HG03520 (cell line): Measurements from ENCODE around the gene BICD1.
"Not testable (repeated sequence)": the region's sequence is repeated elsewhere in the genome, so short reads cannot be mapped to it uniquely, and the experiment has no call there.

Experiments used
- ATAC-seq: cut with Tn5 transposase; IDR thresholded peaks from one replicate; pipeline ENCODE4 v1.9.1; 2021; ENCODE audit warnings: mild to moderate bottlenecking, moderate library complexity; ENCODE audit not compliant: unreplicated experiment

The BICD1 gene

GRCh38 chr12:32273063-32273522 lies 166.4 kb downstream of the BICD1 start:
- peak; percentile 75 for ATAC-seq

DNA sequence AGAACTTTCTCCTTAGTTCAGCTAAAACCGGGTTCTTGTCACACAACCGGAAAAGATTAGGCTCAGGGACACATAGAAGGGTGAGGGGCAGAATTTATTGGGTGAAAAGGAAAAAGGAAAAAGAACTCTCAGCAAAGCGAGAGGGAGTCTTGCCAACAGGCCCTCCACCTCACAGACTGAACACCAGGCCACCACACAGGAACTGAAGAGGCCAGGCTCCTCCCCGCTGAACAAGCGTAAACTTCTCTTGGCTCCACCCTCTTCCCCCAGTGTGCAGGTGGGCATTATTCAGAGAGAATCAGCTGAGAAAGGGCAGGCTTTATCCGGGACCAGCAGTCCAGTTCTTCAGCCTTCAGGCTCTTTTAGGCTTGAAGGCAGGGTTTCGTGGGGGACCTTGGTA lies 167.1 kb downstream of the BICD1 start:
- ATAC-seq: peak; percentile 89

DNA sequence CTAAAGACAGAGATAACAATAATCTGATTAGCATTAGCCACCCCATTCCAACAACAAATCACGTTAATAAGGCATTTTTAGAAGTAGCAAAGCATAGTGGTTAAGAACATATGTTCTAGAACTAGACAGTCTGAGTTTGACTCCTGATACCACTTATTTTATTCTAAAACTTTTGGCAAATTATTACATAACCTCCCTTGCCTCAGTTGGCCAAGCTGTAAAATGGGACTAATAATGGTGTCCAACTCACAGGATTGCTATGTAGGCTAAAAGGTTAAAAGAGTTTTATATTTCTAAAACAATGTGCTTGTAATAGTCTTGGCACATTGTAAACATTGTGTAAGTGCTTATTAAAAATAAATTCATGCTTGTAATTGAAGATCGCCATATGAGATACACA lies 168.0 kb downstream of the BICD1 start:
- ATAC-seq: no peak

DNA sequence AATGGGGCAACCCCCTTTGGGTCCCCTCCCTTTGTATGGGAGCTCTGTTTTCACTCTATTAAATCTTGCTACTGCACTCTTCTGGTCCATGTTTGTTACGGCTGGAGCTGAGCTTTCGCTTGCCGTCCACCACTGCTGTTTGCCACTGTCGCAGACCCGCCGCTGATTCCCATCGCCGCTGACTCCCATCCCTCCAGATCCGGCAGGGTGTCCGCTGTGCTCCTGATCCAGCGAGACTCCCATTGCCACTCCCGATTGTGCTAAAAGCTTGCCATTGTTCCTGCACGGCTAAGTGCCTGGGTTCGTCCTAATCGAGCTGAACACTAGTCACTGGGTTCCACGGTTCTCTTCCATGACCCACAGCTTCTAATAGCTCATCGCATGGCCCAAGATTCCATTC lies 168.9 kb downstream of the BICD1 start:
- not testable (repeated sequence) for ATAC-seq

- ATAC-seq: no peak
Observed at GRCh38 chr12:32277774-32278173, 171.1 kb downstream of the BICD1 start.

DNA sequence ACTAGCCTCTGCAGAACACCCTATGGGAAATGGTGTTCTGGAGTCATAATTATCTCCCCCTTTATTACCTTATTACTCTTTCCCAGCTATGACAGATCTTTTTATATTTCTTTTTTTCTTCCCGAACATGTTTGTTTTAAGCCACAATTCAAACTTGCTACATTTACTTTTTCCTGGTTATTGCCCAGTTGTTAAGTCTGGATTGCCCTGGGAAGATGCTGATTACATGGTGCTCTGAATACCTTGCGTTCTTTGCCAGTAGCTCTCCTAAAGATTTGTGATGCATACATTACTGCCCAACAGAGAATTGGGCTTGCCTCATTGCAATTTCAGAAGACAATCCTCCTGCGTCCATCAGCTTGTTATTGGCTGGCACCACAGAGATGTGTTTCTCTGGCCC lies 174.5 kb downstream of the BICD1 start:
- ATAC-seq: no peak

- ATAC-seq: no peak
Observed at GRCh38 chr12:32284561-32284960, 177.9 kb downstream of the BICD1 start.

DNA sequence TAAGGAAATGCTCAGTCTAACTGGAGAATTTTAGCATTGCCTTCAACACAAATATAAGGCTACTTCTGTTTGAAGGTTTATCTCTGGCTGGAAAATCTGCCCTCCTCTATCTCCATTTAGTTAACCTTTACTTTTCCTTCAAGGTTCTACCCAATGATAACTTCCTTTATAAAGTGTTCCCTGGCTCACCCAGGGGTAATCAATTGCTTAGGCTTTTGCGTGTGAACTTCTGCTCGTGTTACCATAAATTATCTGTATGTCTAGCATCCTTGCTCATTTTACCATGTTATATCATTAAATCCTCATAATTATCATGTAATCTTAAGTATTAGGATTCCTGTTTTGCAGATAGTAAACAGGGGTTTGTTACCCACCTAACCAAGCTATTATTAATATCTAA lies 178.4 kb downstream of the BICD1 start:
- no peak for ATAC-seq

GRCh38 chr12:32285489-32285888 lies 178.8 kb downstream of the BICD1 start:
- no peak for ATAC-seq

DNA sequence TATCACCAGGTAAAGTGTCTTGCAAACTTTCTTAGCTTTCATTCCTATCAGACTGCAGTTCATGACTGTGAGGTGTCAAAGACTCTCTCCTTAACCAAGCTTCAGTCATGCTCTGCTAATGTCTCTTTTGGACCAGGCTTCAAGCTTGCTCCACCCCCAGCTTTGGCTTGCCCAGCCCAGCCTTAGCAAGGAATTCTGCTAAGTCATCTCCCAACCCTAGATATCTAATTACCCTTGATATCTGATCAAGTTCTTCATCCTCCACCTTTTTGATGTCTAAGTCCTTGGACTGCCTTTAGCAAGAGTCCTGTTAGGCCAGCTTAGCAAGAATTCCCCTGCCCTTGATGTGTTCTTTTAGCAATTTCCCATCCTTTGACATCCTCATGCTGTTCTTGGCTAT lies 183.8 kb downstream of the BICD1 start:
- ATAC-seq: no peak

GRCh38 chr12:32292151-32292550 lies 185.5 kb downstream of the BICD1 start:
- no peak for ATAC-seq

DNA sequence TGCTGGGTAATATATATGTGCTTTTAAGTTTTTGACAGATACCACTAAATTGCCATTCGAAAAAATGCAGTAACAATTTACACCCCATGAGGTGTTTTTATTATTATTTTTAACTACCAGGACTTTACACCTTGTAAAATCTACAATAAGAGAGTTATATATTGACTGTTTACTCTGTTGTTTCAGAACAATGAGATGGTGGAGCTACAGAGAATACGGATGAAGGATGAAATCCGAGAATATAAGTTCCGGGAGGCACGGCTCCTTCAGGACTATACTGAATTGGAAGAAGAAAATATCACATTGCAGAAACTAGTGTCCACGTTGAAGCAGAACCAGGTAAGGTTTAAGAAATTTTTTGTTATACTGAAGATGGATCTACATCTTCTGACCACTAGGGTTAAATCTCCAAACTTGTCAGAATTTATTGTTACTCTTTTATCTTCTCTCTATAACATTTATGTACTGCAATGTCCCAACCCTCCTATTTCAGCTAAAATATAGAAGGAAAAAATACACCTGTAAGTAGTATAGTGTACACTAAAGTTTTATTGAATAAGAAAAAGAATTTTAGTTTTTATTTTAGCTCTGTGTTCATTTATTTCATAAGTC lies 187.3 kb downstream of the BICD1 start:
- no peak for ATAC-seq

DNA sequence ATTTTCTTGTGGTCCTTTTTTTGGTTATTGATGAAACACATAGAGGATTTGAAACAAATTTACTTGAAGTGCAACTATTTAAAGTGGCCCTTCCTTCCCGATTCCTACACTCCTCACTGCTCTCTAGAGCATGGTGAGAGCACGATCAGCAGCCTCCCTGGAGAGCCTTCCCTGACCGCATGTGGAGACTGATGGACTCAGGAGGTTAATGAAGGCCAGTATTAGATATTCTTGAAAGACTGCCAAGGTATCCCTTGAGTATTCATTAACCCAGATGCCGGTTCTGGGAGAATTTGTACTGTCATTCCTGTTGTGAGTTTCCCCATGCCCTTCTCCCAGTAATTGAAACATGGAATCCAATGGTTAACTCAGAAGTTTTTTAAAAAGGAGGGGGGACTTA lies 189.9 kb downstream of the BICD1 start:
- no peak for ATAC-seq

DNA sequence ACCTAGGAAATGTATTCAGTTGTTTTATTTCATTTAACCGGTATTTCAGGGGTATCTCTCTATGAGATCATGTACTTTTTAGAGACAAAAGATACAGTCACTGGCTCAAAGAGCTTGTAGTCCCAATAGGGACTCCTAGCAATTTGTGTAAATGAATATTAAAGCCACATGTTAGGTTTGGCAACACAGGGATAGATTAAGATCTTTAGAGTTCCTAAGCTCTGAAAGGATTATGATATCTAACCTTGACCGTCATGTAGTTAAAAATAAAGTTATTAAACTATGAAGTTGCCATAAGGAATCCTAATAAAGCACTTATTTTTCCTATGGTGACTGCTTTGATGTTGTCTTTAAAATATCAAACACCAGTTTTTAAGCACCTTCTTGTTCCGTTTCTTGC lies 192.3 kb downstream of the BICD1 start:
- ATAC-seq: no peak

DNA sequence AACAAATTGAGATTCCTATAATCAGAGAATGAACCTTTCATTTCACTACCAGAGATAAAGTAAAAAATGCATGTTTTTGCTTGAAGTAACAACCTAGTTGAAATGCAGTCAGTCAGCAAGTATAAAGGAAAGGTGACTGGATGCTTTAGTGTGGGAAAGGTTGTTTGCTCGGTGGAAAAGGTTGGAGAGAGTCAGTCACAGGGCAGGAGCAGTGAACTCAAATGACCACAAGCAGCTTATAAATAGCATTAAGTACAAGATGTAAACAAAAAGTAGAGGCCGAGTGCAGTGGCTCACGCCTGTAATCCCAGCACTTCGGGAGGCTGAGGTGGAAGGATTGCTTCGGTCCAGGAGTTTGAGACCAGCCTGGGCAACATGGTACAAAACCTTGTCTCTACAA lies 194.6 kb downstream of the BICD1 start:
- no peak for ATAC-seq

DNA sequence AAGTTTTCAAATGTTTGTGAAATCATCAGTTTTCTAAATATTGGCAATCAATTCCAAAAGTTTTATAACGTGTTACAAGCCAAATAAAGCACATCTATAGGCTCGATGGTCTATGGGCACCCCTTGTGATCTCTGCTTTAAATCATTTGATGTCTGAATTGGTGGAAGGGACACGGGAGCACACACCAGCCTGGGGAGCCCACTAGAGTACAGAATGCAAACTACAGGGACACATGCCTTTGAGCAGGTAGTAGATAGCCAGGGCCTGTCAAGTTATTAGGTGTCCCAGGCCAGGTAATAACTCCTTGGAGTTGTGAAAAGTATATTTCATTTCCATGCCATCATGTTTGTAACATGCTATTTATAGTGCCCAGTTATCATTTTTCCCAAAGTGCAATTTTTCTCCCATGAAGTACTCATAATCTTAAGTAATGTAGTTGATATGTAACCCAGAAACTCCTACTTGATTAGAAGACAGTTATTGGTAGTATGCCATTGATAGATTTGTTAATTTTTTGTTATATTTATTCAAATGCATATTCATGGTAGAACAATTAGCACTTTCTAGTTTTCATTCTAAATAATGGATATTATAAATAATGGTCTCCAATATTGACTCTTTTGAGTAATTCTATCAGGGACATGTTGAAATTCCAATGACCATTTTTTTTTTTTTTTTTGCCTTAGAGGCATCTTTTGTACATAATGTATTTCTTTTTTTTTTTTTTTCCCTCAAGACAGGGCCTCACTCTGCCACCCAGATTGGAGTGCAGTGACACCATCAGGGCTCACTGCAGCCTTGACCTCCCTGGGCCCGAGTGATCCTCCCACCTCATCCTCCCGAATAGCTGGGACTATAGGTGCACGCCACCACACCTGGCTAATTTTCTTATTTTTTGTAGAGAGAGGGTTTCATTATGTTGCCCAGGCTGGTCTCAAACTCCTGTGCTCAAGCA lies 195.8 kb downstream of the BICD1 start:
- peak; percentile 89 for ATAC-seq

DNA sequence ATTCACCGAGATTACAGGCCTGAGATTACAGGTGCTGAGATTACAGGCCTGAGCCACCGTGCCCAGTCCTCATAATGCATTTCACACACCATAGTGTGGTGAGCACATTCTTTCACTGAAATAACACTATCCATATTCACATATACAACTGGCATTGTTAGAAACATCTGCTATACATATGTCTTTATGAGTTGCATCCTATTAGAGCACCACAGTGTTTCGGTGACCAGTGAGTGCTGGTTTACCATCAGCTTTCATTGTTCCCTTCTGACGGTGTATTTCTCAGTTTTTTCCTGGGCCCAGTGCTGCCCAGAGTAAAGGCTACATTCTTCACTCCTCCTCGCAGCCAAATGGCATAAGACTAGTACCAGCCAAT lies 196.5 kb downstream of the BICD1 start:
- no peak for ATAC-seq

GRCh38 chr12:32305163-32305562 lies 198.5 kb downstream of the BICD1 start:
- no peak for ATAC-seq

GRCh38 chr12:32307326-32307725 lies 200.7 kb downstream of the BICD1 start:
- ATAC-seq: no peak

DNA sequence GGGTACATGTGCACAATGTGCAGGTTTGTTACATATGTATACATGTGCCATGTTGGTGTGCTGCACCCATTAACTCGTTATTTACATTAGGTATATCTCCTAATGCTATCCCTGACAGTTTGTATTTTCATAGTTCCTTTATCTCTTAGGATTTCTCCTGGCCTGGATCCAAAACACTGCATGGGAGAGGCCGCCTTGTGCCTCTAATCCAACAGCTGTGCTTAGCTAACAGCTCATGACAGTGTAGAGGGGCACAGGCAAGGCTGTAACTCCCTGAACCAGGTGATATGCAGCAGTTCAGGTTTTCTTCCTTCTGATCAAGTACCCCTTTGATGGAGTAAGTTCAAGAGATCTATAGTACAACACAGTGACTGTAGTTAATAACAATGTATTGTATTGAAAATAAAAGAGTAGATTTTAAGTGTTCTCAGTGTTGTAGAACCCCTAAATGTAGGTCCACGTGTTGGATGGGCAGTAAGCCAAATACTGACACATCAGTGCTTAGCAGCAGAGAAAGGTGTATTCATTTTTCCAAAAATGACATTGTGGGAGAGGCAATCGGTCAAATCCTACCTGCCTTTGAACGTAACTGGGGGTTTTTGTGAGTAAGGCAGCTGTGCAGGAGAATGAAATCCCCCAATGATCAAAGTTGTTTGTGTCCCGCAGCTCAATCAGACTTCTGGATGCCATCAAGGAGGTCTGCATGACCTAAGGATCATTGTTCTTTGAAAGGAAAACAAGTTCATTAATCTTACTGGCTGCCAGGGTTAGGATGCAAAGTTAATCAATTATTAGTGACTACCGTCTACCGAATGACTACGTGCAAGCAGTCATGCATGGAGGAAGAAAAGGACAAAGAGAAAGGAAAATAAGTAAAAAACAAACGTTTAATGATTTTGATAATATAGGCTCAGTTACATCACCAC lies 203.4 kb downstream of the BICD1 start:
- ATAC-seq: no peak

DNA sequence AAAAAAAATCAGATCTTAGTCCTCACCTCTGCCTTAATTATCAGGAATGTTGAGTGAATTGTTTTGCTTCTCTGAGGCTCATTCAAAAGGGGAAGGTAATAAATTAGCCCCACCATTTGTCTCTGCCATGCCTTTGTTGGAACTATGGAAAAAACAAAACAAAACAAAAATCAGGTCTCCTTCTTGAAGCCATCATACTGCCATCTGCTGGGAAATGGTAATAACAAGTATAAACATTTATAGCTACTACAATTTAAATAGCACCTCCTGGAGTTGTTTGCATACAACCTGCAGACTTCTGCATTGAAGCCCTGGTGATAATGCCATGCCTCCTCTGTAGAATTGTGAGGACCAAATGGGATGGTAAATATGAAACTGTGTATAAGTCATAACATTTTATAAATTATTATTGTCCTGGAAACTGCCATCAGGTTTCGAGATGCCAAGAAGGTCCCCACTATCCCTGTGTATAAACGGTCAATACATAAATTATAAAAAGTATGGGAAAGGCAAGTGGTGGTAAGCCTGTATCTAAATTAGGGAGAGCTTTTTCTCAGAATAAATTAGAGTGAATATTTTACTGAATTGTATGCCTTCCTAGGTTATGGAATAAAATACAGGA lies 205.5 kb downstream of the BICD1 start:
- ATAC-seq: no peak
